Muscle layer of colon (tissue), 2 donors: ENCODE measurements around the gene DIRAS1.
"Not testable (repeated sequence)": the region's sequence is repeated elsewhere in the genome, so short reads cannot be mapped to it uniquely, and the experiment has no call there.

Experiments
- H3K27ac ChIP-seq: one replicate; pipeline ENCODE4 v1.7.0; 2013; ENCODE audit warnings: low read depth, mild to moderate bottlenecking, low read length, moderate library complexity
- H3K27me3 ChIP-seq, 2 donors: one replicate each; pipeline ENCODE4 v1.7.0; 2013; ENCODE audit warnings: low read length in 2 of 2, mild to moderate bottlenecking in 2 of 2; ENCODE audit not compliant: insufficient read depth in 2 of 2, control insufficient read depth in 1 of 2
- H3K36me3 ChIP-seq: one replicate; pipeline ENCODE4 v1.7.0; 2013; ENCODE audit warnings: mild to moderate bottlenecking, low read length; ENCODE audit not compliant: insufficient read depth
- H3K4me1 ChIP-seq: one replicate; pipeline ENCODE4 v1.7.0; 2013; ENCODE audit warnings: mild to moderate bottlenecking, low read length; ENCODE audit not compliant: insufficient read depth
- H3K4me3 ChIP-seq, 2 donors: one replicate each; pipeline ENCODE4 v1.7.0; 2013; ENCODE audit warnings: low read length in 2 of 2, low read depth in 1 of 2, mild to moderate bottlenecking in 1 of 2, moderate library complexity in 1 of 2
- H3K9ac ChIP-seq: one replicate; pipeline ENCODE4 v1.7.0; 2013; ENCODE audit warnings: low read length
- H3K9me3 ChIP-seq: one replicate; pipeline ENCODE4 v1.7.0; 2013; ENCODE audit warnings: mild to moderate bottlenecking, low read length
- donor health status: abdominal sarcoma.
- donor health status: Adenocarcinoma of cecum.

Gene DIRAS1

DNA sequence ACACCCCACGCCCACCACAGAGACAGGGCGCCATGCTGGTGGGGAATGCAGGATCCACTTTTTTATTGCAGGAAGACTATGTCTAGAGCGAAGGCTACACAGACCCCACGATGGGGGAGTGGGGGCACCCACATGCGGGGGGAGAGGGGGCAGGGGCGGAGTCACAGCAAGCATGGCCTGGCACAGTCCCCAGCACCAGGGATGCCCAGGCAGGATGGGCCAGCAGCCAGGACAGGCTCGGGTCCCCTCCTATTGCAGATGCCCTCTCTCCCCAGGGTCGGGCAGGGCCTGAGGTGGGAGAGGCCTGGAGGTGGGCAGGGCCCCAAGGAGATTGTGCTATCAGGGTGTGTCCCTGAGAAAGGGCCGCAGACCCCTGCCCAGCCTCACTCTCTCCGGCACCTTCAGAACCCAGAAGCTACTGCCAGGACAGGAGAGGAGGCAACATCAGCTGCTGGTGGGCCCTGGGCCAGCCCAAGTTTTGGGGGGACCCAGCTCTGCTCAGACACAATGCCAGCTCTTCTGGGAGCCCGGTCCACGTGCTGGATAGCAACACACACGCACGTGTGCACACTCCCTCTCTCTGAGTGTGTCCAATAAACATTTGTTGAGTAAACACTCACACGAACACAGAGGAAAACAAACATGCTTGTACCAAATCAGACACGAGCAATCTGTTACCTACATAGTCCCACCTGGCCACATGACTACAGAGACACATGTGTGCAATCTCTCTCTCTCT lies 6.5 kb downstream of the DIRAS1 start:
- peaks cover 4 to 15% of the 10 kb centered on the region in 2 donors for H3K27me3 ChIP-seq
- H3K27ac ChIP-seq, result no peak overlapping the region
- H3K9me3 ChIP-seq, result peaks cover 8% of the 10 kb centered on the region
- no peaks in the 10 kb centered on the region for H3K4me1 ChIP-seq
- no peaks in the 10 kb centered on the region for H3K36me3 ChIP-seq
- H3K9ac ChIP-seq, result no peak overlapping the region
- no peak overlapping the region for H3K4me3 ChIP-seq

DNA sequence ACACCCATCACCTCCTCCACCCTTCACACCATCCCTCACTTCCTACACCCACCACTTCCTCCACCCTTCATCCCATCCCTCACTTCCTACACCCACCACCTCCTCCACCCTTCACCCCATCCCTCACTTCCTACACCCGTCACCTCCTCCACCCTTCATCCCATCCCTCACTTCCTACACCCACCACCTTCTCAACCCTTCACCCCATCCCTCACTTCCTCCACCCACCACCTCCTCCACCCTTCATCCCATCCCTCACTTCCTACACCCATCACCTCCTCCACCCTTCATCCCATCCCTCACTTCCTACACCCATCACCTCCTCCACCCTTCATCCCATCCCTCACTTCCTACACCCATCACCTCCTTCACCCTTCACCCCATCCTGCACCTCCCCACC lies 7.1 kb downstream of the DIRAS1 start:
- H3K9ac ChIP-seq, H3K36me3 ChIP-seq, H3K4me3 ChIP-seq, H3K9me3 ChIP-seq, H3K27ac ChIP-seq, H3K4me1 ChIP-seq: not testable (repeated sequence)
- peaks cover 3 to 12% of the 10 kb centered on the region in 2 donors for H3K27me3 ChIP-seq

DNA sequence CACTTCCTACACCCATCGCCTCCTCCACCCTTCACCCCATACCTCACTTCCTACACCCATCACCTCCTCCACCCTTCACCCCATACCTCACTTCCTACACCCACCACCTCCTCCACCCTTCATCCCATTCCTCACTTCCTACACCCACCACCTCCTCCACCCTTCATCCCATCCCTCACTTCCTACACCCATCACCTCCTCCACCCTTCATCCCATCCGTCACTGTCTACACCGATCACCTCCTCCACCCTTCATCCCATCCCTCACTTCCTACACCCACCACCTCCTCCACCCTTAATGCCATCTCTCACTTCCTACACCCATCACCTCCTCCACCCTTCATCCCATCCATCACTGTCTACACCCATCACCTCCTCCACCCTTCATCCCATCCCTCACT lies 8.0 kb downstream of the DIRAS1 start:
- H3K36me3 ChIP-seq, H3K27me3 ChIP-seq, H3K9ac ChIP-seq, H3K4me3 ChIP-seq, H3K4me1 ChIP-seq, H3K27ac ChIP-seq, H3K9me3 ChIP-seq: not testable (repeated sequence)

DNA sequence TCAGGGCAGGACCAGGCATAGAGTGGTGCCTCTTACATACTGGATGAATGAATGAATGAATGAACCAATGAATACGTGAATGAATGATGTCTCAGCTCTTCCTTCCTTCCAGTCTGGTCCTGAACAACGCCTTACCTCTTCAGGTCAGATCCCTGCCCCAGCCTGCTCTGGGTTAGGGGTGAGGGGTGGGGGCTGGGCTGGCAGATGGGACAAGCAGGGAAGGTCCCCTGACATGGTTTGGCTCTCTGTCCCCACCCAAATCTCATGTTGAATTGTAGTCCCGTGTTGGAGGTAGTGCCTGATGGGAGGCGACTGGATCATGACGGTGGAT lies 9.3 kb downstream of the DIRAS1 start:
- H3K9me3 ChIP-seq, result peaks cover 8% of the 10 kb centered on the region
- H3K36me3 ChIP-seq, result no peaks in the 10 kb centered on the region
- no peak overlapping the region for H3K9ac ChIP-seq
- no peak overlapping the region for H3K27ac ChIP-seq
- peaks cover 0 to 8% of the 10 kb centered on the region in 2 donors for H3K27me3 ChIP-seq
- no peaks in the 10 kb centered on the region for H3K4me1 ChIP-seq
- no peak overlapping the region for H3K4me3 ChIP-seq

DNA sequence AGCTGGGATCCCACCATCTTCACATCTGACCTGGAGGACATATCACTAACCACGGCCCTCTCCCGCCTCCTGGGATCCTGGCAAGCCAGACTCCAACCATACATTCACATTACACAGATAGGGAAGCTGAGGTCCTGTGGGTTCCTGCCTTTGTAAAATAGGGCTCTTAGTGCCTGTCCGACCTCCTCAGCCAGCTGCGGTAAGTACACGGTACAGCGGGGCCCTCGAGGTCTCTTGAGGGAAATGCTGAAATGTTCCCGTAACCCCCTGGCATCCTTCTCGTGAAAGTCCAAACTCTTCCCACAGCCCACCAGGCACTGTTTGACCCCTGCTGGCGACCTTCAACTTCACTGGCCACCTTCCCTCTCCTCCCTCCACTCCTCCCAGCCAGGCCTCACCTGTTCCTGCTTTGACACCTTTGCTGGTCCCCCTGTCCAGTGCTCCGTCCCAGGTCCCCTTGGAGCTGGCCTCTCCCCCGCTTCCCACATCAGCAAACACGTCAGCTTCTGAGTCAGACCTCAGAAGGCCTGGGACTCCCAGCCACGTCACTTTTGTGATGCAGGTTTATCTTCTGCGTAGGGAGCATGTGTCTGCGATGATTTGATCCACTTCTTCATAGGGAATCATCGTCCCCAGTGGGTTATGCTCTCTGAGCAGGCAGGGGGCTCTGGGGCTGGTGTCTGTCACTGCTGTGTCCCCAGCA lies 9.8 kb downstream of the DIRAS1 start:
- Histone ChIP-seq H3K36me3 (no peaks in the 10 kb centered on the region), H3K27me3 (peaks cover 0 to 8% of the 10 kb centered on the region in 2 donors), H3K4me1 (no peaks in the 10 kb centered on the region), H3K27ac (no peak overlapping the region), H3K9ac (no peak overlapping the region), H3K4me3 (no peak overlapping the region), H3K9me3 (peaks cover 8% of the 10 kb centered on the region)

DNA sequence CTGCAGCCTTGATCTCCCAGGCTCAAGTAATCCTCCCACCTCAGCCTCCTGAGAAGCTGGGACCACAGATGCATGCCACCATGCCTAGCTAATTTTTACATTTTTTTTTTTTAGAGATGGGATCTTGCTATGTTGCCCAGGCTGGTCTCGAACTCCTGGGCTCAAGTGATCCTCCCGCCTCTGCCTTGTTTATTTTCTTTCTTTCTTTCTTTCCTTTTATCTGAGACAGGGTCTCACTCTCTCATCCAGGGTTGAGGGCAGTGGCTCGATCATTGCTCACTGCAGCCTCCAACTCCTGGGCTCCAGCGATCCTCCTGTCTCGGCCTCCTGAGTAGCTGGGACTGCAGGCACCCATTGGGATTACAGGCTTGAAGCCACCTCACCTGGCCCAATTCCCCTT lies 14.9 kb downstream of the DIRAS1 start:
- no peak overlapping the region for H3K27ac ChIP-seq
- no peak overlapping the region for H3K4me3 ChIP-seq
- no peaks in the 10 kb centered on the region for H3K9me3 ChIP-seq
- H3K27me3 ChIP-seq, result no peaks in the 10 kb centered on the region
- no peaks in the 10 kb centered on the region for H3K36me3 ChIP-seq
- peaks cover 7% of the 10 kb centered on the region for H3K4me1 ChIP-seq
- H3K9ac ChIP-seq, result no peak overlapping the region

DNA sequence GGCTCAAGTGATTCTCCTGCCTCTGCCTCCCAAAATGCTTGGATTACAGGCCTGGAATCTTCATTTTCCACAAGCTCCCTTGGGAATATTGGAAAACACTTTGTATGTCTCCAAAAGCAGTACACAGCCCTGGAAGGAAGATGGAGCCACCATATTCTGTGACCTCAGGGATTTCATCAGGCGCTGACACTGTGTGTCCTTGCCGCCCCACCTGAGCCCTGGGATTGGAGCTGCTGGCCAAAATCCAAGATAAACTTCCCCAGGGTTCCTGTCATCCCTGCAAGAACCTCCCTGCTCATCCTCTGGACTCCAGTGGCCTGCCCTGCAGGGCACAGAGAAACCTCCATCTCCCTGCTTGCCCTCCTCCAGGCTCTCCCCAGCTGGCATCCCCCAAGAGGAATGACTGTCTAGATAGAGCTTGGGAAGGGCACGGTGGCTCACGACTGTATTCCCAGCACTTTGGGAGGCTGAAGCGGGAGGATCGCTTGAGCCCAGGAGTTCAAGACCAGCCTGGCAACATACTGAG lies 17.4 kb downstream of the DIRAS1 start:
- no peaks in the 10 kb centered on the region for H3K9me3 ChIP-seq
- H3K4me3 ChIP-seq, result no peak overlapping the region
- no peak overlapping the region for H3K27ac ChIP-seq
- H3K36me3 ChIP-seq, result no peaks in the 10 kb centered on the region
- H3K4me1 ChIP-seq, result peaks cover 10% of the 10 kb centered on the region
- H3K27me3 ChIP-seq, result no peaks in the 10 kb centered on the region
- H3K9ac ChIP-seq, result no peak overlapping the region

DNA sequence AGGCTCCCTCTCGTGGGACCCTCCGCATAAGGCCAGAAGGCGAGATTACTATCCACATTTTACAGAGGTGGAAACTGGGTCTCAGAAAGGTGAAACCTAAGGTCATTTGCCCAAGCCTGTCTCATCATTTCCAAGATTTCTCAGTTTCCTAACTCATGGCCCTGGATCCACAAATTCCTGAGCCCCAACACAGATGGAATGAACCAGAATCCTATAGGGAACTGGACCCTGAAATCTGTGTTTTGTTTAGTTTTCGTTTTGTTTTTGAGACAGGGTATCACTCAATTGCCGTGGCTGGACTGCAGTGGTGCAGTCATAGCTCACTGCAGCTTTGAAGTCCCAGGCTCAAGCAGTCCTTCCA lies 18.1 kb downstream of the DIRAS1 start:
- H3K9ac ChIP-seq, result no peak overlapping the region
- H3K36me3 ChIP-seq, result no peaks in the 10 kb centered on the region
- H3K4me1 ChIP-seq, result peaks cover 10% of the 10 kb centered on the region
- H3K27me3 ChIP-seq, result no peaks in the 10 kb centered on the region
- H3K4me3 ChIP-seq, result no peak overlapping the region
- H3K27ac ChIP-seq, result no peak overlapping the region
- H3K9me3 ChIP-seq, result no peaks in the 10 kb centered on the region

DNA sequence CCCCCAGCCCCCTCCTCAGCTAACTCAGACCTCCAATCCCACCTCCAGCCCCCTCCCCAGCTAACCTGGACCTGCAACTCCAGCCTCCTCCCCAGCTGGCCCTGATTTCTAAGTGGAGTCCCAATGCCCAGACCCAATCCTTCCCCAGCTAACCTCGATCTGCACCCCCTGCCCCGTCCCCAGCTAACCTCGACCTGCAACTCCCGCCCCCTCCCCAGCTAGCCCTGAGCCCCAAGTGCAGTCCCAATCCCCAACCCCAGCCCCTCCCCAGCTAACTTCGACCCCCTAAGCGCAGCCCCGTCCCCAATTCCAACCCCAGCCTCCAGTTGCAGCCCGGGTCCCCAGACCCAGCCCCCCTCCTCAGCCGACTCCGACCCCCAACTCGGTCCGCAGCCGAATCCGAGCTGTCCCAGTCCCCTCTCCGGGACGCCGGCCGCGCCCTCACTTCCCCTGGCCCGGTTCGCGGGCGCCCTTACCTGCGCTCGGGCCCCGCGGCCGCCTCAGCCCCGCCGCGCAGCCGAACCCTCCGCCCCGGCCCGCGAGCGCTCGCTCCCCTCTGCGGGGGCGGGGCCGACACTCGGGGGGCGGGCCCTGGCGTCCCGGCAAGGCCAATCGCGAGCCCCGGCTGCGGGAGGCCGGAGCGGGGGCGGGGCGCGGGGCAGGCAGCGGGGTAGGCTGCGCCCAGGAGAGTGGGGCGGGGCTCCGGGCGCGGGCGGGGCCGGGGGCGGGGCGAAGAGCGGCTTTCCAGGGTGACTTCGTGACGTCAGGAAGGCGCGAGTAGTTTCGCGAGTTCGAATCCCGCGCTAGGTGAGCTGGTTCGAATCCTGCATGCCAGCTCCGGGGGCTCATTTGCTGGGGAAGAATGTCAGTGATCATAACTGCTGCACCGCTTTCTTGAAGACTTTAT lies 18.7 kb downstream of the DIRAS1 start, which contains the start of gene GNG7:
Gene GNG7, minus strand, starts transcription at position 525 of the 907 bp plus-strand sequence. CDS start 182,006 bp downstream, outside the sequence.
- Histone ChIP-seq H3K36me3 (no peaks in the 10 kb centered on the region), H3K27ac (no peak within 1 kb of the TSS), H3K4me3 (peak within 1 kb of the TSS; percentile 56 to 64), H3K9me3 (no peaks in the 10 kb centered on the region), H3K27me3 (no peaks in the 10 kb centered on the region), H3K4me1 (peaks cover 10% of the 10 kb centered on the region), H3K9ac (no peak within 1 kb of the TSS)

DNA sequence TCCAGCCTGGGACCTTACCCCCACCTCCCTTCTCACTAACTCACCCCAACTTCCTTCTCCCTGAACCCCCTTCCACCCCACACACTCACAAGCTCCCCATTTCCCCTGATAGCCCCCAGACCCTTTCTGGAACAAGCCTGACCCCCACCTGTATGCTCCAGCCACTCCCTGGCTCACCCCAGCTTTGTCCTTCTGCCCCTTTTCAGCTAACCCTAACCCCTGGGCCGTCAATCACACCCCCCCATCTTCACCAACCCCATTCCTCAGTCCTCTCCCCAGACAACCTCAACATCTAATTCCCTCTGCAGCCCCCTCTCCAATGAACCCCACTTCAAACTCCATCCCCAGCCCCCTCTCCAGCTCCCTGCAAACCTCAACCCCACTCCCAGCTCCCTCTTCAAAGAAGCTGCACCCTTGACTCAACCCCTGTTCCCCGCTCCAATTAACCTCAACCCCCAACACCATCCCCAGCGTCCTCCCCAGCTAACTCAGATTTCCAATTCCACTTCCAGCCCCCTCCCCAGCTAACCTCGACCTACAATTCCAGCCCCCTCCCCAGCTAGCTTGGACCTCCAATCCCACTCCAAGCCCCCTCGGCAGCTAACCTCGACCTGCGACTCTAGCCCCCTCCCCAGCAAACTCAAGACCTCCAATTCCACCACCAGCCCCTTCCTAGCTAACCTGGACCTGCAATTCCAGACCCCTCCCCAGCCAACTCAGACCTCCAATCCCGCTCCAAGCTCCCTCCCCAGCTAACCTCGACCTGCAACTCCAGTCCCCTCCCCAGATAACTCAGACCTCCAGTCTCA lies 19.6 kb downstream of the DIRAS1 start:
- no peak overlapping the region for H3K9ac ChIP-seq
- peak overlapping the region; percentile 56 to 64 for H3K4me3 ChIP-seq
- no peak overlapping the region for H3K27ac ChIP-seq
- H3K9me3 ChIP-seq, result no peaks in the 10 kb centered on the region
- peaks cover 10% of the 10 kb centered on the region for H3K4me1 ChIP-seq
- no peaks in the 10 kb centered on the region for H3K27me3 ChIP-seq
- no peaks in the 10 kb centered on the region for H3K36me3 ChIP-seq
